Fibroblast of lung (primary cell): ENCODE data around the gene ERICH2. TPM values are rescaled to one million over a fixed set of nuclear protein-coding genes. Genes with fewer than 3 reads are reported as not detected.

Source experiments
- DNase-seq, 2 donors: peaks; one replicate each; pipeline versions ENCODE4 v3.0.0 to v3.0.0-alpha.2; 2010; ENCODE audit warnings: low read depth in 2 of 2
- H2AFZ ChIP-seq: 2 replicates; pipeline ENCODE4 v1.5.1; 2012; ENCODE audit warnings: low read length, control low read depth, inconsistent platforms
- H3K27ac ChIP-seq: 2 replicates; pipeline ENCODE4 v1.5.1; 2011; ENCODE audit warnings: low read length, control low read depth; ENCODE audit not compliant: insufficient read depth
- H3K27me3 ChIP-seq: 2 replicates; pipeline ENCODE4 v1.5.1; 2011; ENCODE audit warnings: mild to moderate bottlenecking, low read length; ENCODE audit not compliant: control insufficient read depth, insufficient read depth
- H3K36me3 ChIP-seq: 2 replicates; pipeline ENCODE4 v1.5.1; 2011; ENCODE audit warnings: low read length; ENCODE audit not compliant: control insufficient read depth, insufficient read depth
- H3K4me1 ChIP-seq: 2 replicates; pipeline ENCODE4 v1.5.1; 2011; ENCODE audit warnings: low read length; ENCODE audit not compliant: control insufficient read depth, insufficient read depth; ENCODE audit errors: extremely low read depth
- H3K4me2 ChIP-seq: 2 replicates; pipeline ENCODE4 v1.5.1; 2011; ENCODE audit warnings: low read length, control low read depth; ENCODE audit not compliant: insufficient read depth; ENCODE audit errors: extremely low read depth
- H3K4me3 ChIP-seq, 4 experiments: fragments of 200-600 bp in 1 of 4; sonication (generic) in 1 of 4; replicated peaks in 1 of 4; 2 replicates each; pipeline ENCODE4 v1.5.1; 2011 to 2016; ENCODE audit warnings: low read length in 4 of 4, low read depth in 3 of 4, mild to moderate bottlenecking in 3 of 4, control low read depth in 2 of 4, inconsistent platforms in 1 of 4, mixed read lengths in 1 of 4; ENCODE audit not compliant: insufficient read depth in 1 of 4; ENCODE audit errors: control extremely low read depth in 1 of 4
- H3K79me2 ChIP-seq: 2 replicates; pipeline ENCODE4 v1.5.1; 2012; ENCODE audit warnings: mild to moderate bottlenecking, low read length, inconsistent platforms; ENCODE audit not compliant: control insufficient read depth, insufficient read depth
- H3K9ac ChIP-seq: 2 replicates; pipeline ENCODE4 v1.5.1; 2011; ENCODE audit warnings: mild to moderate bottlenecking, low read length, control low read depth; ENCODE audit not compliant: insufficient read depth
- H3K9me3 ChIP-seq: 2 replicates; pipeline ENCODE4 v1.5.1; 2012; ENCODE audit warnings: low read depth, low read length; ENCODE audit not compliant: control insufficient read depth, insufficient read depth
- H4K20me1 ChIP-seq: 2 replicates; pipeline ENCODE4 v1.5.1; 2011; ENCODE audit warnings: low read length; ENCODE audit not compliant: control insufficient read depth, insufficient read depth; ENCODE audit errors: extremely low read depth
- EZH2 ChIP-seq: IDR thresholded peaks from 2 replicates; pipeline ENCODE4 v1.5.1; 2012; ENCODE audit warnings: low read length, control low read depth, mild to moderate bottlenecking; ENCODE audit errors: missing control alignments
- polyA plus RNA-seq, 2 donors: library from polyadenylated mRNA; depleted of rRNA in 1 of 2; stranded (reverse) in 1 of 2; unstranded in 1 of 2; fragments of >200 nt; gene quantifications; 2 replicates each; pipeline ENCODE4 v1.2.1, GENCODE V29; 2011 to 2012; ENCODE audit warnings: missing spikeins in 1 of 2
- total RNA-seq: library from RNA; depleted of rRNA; stranded (reverse); fragments of >200 nt; gene quantifications from 2 replicates; pipeline ENCODE4 v1.2.1, GENCODE V29; 2014
- TF ChIP-seq, protein P1 (sequence below), 2 donors: IDR thresholded peaks in 1 of 2; conservative IDR thresholded peaks in 1 of 2; 1 replicate in 1 of 2; 2 replicates in 1 of 2; pipeline ENCODE4 v1.5.1; 2011 to 2012; ENCODE audit warnings: low read length in 2 of 2, control low read depth in 1 of 2, inconsistent platforms in 1 of 2, low read depth in 1 of 2, mild to moderate bottlenecking in 1 of 2

The ERICH2 gene
- total and polyA plus RNA-seq, 2 donors (not counting 1 experiment from before 2014, with no cell fraction given), result 3.1 TPM; not detected in 1

DNA sequence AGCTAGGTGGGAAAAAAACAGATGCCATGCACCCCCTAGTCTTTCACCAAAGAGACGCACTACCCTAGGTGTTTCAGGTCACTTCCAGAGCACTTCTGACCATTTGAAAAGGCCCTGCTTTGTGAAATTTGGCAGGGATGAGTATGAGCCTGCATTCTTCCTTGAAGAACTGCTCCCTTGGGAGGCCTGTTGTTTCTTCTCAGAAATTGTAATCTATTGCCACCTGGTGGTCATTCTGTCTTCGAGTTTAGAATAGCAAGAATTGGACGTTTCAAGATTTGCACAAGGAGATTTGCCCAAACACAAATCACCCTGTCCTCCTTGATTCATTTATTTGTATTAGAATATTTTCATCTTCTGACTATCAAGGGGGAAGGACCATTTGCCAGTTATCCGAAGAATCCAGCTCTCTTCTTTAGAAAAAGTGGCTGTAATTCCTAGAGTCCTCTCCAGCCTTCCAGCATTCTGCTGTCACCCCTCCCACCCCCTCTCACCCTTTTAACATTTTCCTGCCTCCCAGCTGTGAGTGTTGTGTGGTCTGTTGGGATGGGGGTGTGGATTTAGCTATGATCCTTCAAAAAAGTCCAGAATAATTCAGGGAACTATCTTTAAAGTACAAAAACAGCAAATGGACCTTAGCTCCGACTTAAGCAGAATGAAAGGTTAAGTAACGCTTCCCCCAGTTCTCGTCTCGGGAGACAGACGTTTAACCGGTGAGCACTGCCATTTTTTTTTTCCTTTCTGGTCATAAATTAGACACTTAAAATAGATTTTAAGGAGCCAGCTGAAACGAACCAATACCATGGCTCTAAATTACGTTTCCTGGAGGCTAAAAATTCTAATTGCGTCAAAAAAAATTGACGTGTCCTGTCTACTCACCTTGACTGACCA is 42.8 kb downstream of the ERICH2 start:
- DNase-seq, result peak; percentile 67 to 93
- Histone ChIP-seq H3K36me3 (no peaks in the 10 kb centered on the region), H3K9ac (no peak overlapping the region), H3K27ac (no peak overlapping the region), H3K4me1 (peaks cover 3% of the 10 kb centered on the region), H2AFZ (no peak overlapping the region), H3K79me2 (no peaks in the 10 kb centered on the region), H3K27me3 (peaks cover 31% of the 10 kb centered on the region), H3K9me3 (no peaks in the 10 kb centered on the region), H3K4me2 (no peak overlapping the region), H3K4me3 (no peak overlapping the region), H4K20me1 (no peaks in the 10 kb centered on the region)
- TF ChIP-seq EZH2, result peak; percentile 11
- TF ChIP-seq, protein P1, sequence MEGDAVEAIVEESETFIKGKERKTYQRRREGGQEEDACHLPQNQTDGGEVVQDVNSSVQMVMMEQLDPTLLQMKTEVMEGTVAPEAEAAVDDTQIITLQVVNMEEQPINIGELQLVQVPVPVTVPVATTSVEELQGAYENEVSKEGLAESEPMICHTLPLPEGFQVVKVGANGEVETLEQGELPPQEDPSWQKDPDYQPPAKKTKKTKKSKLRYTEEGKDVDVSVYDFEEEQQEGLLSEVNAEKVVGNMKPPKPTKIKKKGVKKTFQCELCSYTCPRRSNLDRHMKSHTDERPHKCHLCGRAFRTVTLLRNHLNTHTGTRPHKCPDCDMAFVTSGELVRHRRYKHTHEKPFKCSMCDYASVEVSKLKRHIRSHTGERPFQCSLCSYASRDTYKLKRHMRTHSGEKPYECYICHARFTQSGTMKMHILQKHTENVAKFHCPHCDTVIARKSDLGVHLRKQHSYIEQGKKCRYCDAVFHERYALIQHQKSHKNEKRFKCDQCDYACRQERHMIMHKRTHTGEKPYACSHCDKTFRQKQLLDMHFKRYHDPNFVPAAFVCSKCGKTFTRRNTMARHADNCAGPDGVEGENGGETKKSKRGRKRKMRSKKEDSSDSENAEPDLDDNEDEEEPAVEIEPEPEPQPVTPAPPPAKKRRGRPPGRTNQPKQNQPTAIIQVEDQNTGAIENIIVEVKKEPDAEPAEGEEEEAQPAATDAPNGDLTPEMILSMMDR (conservative IDR thresholded peaks at IDR 0.05 in 1 of 2, IDR thresholded peaks at IDR 0.05 in 1 of 2; ENCODE audit: low read depth in 1 of 2, low read length in 2 of 2), result peak; percentile 61 to 66

DNA sequence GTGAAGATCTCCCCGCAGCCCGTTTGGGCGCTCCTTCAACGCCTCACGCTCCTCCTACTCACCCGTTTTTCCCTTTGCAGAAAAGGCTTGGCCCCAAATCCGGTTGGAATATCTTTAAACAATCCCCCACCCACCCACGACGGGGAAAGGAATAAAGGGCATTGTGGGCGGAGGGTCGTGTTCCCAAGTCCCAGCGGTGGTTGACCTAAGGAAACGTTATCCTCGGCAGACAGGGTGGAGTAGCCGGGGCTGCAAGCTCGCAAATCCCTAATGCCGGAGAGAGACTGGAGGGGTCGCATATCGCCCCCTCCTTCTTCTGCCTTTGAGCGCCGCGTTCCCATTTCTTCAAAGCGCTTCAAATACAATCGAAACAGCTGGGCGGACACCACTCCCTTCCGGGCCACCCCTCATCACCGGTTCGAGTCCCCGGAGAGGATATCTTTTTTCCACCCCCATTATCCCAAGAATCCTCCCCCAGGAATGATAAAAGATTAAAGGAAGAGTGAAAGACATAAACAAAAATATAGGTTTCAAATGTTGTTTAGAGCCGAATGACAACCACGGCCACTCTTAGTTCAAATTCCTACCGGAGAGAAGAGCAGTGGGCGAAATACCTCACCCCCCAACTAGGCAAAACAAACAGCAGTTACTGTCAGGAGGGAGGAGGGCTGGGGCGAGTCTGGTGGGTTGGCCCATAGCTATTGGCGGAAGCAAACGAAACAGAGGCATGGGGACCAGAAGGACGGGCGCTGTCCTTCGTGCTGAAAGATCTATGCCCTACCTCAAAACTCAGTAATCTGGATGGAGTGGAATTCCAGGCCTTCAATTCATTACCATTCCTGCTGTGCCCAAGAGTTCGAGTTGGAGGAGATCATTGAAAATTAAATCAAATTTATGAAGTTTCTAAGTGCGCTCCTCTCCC is 43.7 kb downstream of the ERICH2 start:
- Histone ChIP-seq H3K79me2 (no peaks in the 10 kb centered on the region), H3K27ac (no peak overlapping the region), H3K9me3 (no peaks in the 10 kb centered on the region), H3K4me3 (no peak overlapping the region), H4K20me1 (no peaks in the 10 kb centered on the region), H3K36me3 (no peaks in the 10 kb centered on the region), H2AFZ (no peak overlapping the region), H3K4me2 (no peak overlapping the region), H3K9ac (no peak overlapping the region), H3K4me1 (peaks cover 3% of the 10 kb centered on the region), H3K27me3 (peaks cover 41% of the 10 kb centered on the region)
- peak; percentile 52 to 65 for DNase-seq
- peak; percentile 39 for TF ChIP-seq EZH2
- TF ChIP-seq, protein P1 (conservative IDR thresholded peaks at IDR 0.05 in 1 of 2, IDR thresholded peaks at IDR 0.05 in 1 of 2; ENCODE audit: low read depth in 1 of 2, low read length in 2 of 2), result no peak
